GM12878 (cell line): ENCODE data around the gene TMEM256. TPM values are rescaled to one million over a fixed set of nuclear protein-coding genes. Genes with fewer than 3 reads are reported as not detected.

Source experiments
- ATAC-seq: fragments of 200-7000 bp; cut with Tn5 transposase; 3 replicates; pipeline ENCODE4 v1.9.1; 2020; ENCODE audit warnings: mild to moderate bottlenecking, moderate library complexity
- Bru-seq: library from RNA; stranded (reverse); fragments of 400-500 nt; gene quantifications from one replicate; lab custom pipeline; 2021; lab: Mats Ljungman, UMichigan
- BruChase-seq, 2 experiments: library from RNA; stranded (reverse); fragments of 400-500 nt; gene quantifications; one replicate each; lab custom pipeline; 2021; lab: Mats Ljungman, UMichigan
- BruUV-seq: library from RNA; stranded (reverse); fragments of 400-500 nt; replicated peaks from 2 replicates; lab custom pipeline; 2021; lab: Mats Ljungman, UMichigan
- CTCF ChIA-PET: fragments of 300-600 bp; sonication (Branson Sonifier 250); formaldehyde crosslinking; extraction: SDS; loops from one replicate; lab custom pipeline; 2021; ENCODE audit warnings: inconsistent platforms; lab: Yijun Ruan, JAX
- POLR2A ChIA-PET: fragments of 350-600 bp; formaldehyde crosslinking; extraction: SDS; loops from one replicate; lab custom pipeline; 2021; ENCODE audit warnings: inconsistent platforms; lab: Charles Lee
- RAD21 ChIA-PET: fragments of 300-600 bp; sonication (Branson Sonifier 250); formaldehyde crosslinking; loops from one replicate; lab custom pipeline; 2023; ENCODE audit warnings: antibody characterized with exemption; ENCODE audit not compliant: unreplicated experiment; lab: Charles Lee
- SMC1A ChIA-PET: fragments of 300-600 bp; sonication (Branson Sonifier 250); formaldehyde crosslinking; loops from one replicate; lab custom pipeline; 2023; ENCODE audit not compliant: unreplicated experiment, uncharacterized antibody; lab: Charles Lee
- DNase-seq: peaks from one replicate; pipeline ENCODE4 v3.0.0-alpha.2; 2011; ENCODE audit warnings: low read depth, low spot score
- FAIRE-seq: peaks from 3 replicates; lab custom pipeline; 2011; peaks lifted over from hg19 to GRCh38; lab: Jason Lieb, UNC
- H2AFZ ChIP-seq: 2 replicates; pipeline ENCODE4 v1.6.0; 2011; ENCODE audit warnings: low read depth, low read length, control low read depth; ENCODE audit not compliant: control insufficient read depth
- H3K27ac ChIP-seq: 2 replicates; pipeline ENCODE4 v1.5.1; 2011; ENCODE audit warnings: control low read depth; ENCODE audit not compliant: control insufficient read depth, insufficient read depth
- H3K27me3 ChIP-seq, 2 experiments: replicated peaks in 1 of 2; 2 replicates each; pipeline versions ENCODE4 v1.6.0 to v1.6.1; 2011; ENCODE audit warnings: low read length in 1 of 2; ENCODE audit not compliant: control insufficient read depth in 2 of 2, insufficient read depth in 2 of 2
- H3K36me3 ChIP-seq, 2 experiments: 2 replicates each; pipeline ENCODE4 v1.5.1; 2011; ENCODE audit warnings: low read length in 1 of 2; ENCODE audit not compliant: control insufficient read depth in 2 of 2, insufficient read depth in 2 of 2
- H3K4me1 ChIP-seq: 2 replicates; pipeline ENCODE4 v1.6.1; 2011; ENCODE audit warnings: mild to moderate bottlenecking, low read length, moderate library complexity, mixed read lengths; ENCODE audit not compliant: control insufficient read depth, insufficient read depth
- H3K4me2 ChIP-seq: 2 replicates; pipeline ENCODE4 v1.6.0; 2011; ENCODE audit warnings: control low read depth; ENCODE audit not compliant: control insufficient read depth, insufficient read depth
- H3K4me3 ChIP-seq: fragments of 200-600 bp; sonication (generic); 2 replicates; pipeline ENCODE4 v1.5.1; 2016
- H3K79me2 ChIP-seq: 2 replicates; pipeline ENCODE4 v1.6.0; 2011; ENCODE audit warnings: low read length; ENCODE audit not compliant: control insufficient read depth, insufficient read depth
- H3K9ac ChIP-seq: 2 replicates; pipeline ENCODE4 v1.8.0; 2011; ENCODE audit warnings: low read length, control low read depth, mixed read lengths; ENCODE audit not compliant: control insufficient read depth, insufficient read depth
- H3K9me3 ChIP-seq: replicated peaks from 3 replicates; pipeline ENCODE4 v1.5.1; 2011; ENCODE audit warnings: mild to moderate bottlenecking, low read length; ENCODE audit not compliant: control insufficient read depth, insufficient read depth
- H4K20me1 ChIP-seq: 2 replicates; pipeline ENCODE4 v1.6.0; 2011; ENCODE audit not compliant: control insufficient read depth, insufficient read depth
- HDAC2 ChIP-seq: fragments of 200-600 bp; sonication (generic); IDR thresholded peaks from 2 replicates; pipeline ENCODE4 v1.6.1; 2017
- MYB ChIP-seq: fragments of 150-350 bp; IDR thresholded peaks from 2 replicates; pipeline ENCODE4 v1.6.1; 2014; ENCODE audit warnings: mild to moderate bottlenecking, low read depth, low read length, borderline replicate concordance
- SP1 ChIP-seq: IDR thresholded peaks from one replicate; pipeline ENCODE4 v1.6.1; 2011; ENCODE audit warnings: low read depth, low read length
- SUPT20H ChIP-seq: IDR thresholded peaks from 2 replicates; pipeline ENCODE4 v1.6.1; 2011; ENCODE audit warnings: low read depth, mild to moderate bottlenecking, low read length, moderate library complexity, borderline replicate concordance; ENCODE audit not compliant: control insufficient read depth
- YBX1 ChIP-seq: fragments of 450-650 bp; IDR thresholded peaks from 2 replicates; pipeline ENCODE4 v1.6.1; 2016; ENCODE audit warnings: antibody characterized with exemption
- WGBS: methylation state at CpG from one replicate; pipeline ENCODE4 v1.1.6; 2016; ENCODE audit warnings: low lambda C conversion rate; ENCODE audit not compliant: insufficient replicate concordance, insufficient coverage; ENCODE audit errors: missing lambda C conversion rate; 5-methylcytosine and 5-hydroxymethylcytosine counted together
- in situ Hi-C: fragments of 300-500 bp; cut with MboI; formaldehyde crosslinking; loops from 9 replicates; pipeline ENCODE4 v1.14.3; 2018; ENCODE audit warnings: mixed read lengths
- intact Hi-C: fragments of 100-400 bp; cut with micrococcal nuclease; formaldehyde crosslinking; loops from one replicate; pipeline ENCODE4 v1.14.2; 2022; ENCODE audit not compliant: unreplicated experiment
- long read RNA-seq, 2 experiments: library from polyadenylated mRNA; unstranded; transcript quantifications; one replicate each; pipeline ENCODE4 v2.0.0, GENCODE V29; 2019 to 2020
- polyA minus RNA-seq, 3 experiments: library from RNA; depleted of rRNA, polyadenylated mRNA; stranded (reverse); fragments of >200 nt; gene quantifications; 2 replicates each; pipeline ENCODE4 v1.2.3, GENCODE V29; 2011
- polyA plus RNA-seq, 11 experiments: library from polyadenylated mRNA; depleted of rRNA in 4 of 11; unstranded in 6 of 11; stranded (reverse) in 5 of 11; fragments of >200 nt; fragmentation: Nextera tagmentation in 4 of 11; fragmentation: Illumina TruSeq in 1 of 11; extraction: Ambion mirVana in 4 of 11; extraction: Trizol in 1 of 11; gene quantifications; 1 replicate in 1 of 11; 2 replicates in 10 of 11; pipeline versions ENCODE4 v1.2.1 to v1.2.3, GENCODE V29; 2011 to 2016; ENCODE audit warnings: inconsistent platforms in 2 of 11, missing spikeins in 2 of 11, low read depth in 1 of 11
- total RNA-seq, 4 experiments: library from RNA; depleted of rRNA in 3 of 4; stranded (reverse); fragments of >200 nt in 3 of 4; fragmentation: Illumina TruSeq in 1 of 4; extraction: Trizol in 1 of 4; gene quantifications; 2 replicates each; pipeline versions ENCODE4 v1.2.1 to v1.2.3, GENCODE V29; 2013 to 2021
- TF ChIP-seq, protein P1 (sequence below): fragments of 450-650 bp; IDR thresholded peaks from 2 replicates; pipeline ENCODE4 v1.6.1; 2017; ENCODE audit warnings: mild to moderate bottlenecking, low read depth, inconsistent platforms; ENCODE audit not compliant: poor library complexity, severe bottlenecking
- TF ChIP-seq, protein P2 (sequence below): IDR thresholded peaks from 2 replicates; pipeline ENCODE4 v1.6.1; 2012; ENCODE audit warnings: low read depth, low read length, improper control_type of control experiment
- TF ChIP-seq, protein P3 (sequence below): IDR thresholded peaks from 2 replicates; pipeline ENCODE4 v1.6.1; 2012; ENCODE audit warnings: low read depth, low read length, improper control_type of control experiment
- TF ChIP-seq, protein P4 (sequence below): fragments of 450-650 bp; formaldehyde crosslinking; IDR thresholded peaks from 2 replicates; pipeline ENCODE4 v1.5.0; 2022; ENCODE audit warnings: mild to moderate bottlenecking, missing genetic modification characterization

The TMEM256 gene
- 5.1 and 6.9 TPM in 2 replicates for total RNA-seq (2013; cell fraction: nucleolus; rRNA removed)
- total RNA-seq (2014; rRNA removed), result 220 and 224 TPM in 2 replicates
- total RNA-seq (2014; rRNA removed; fragmentation: Illumina TruSeq; extraction: Trizol), result 92.8 and 96.0 TPM in 2 replicates
- total RNA-seq (2021), result 94.0 and 100 TPM in 2 replicates
- polyA plus RNA-seq (2011; ENCODE audit: low read depth), result 51.9 TPM
- polyA plus RNA-seq (2011; rRNA removed), result 33.2 and 57.3 TPM in 2 replicates
- polyA plus RNA-seq (2011; cell fraction: cytosol; rRNA removed), result 120 and 186 TPM in 2 replicates
- 50.6 and 77.8 TPM in 2 replicates for polyA plus RNA-seq (2011; cell fraction: nucleus; rRNA removed)
- 125 and 157 TPM in 2 replicates for polyA plus RNA-seq (2012)
- polyA plus RNA-seq (2014; fragmentation: Illumina TruSeq; extraction: Trizol), result 17.6 and 67.3 TPM in 2 replicates
- polyA plus RNA-seq (2014; fragmentation: Nextera tagmentation; extraction: Ambion mirVana), result 100 to 1,000 TPM; 210 to 246 TPM
- polyA plus RNA-seq (2014; rRNA removed), result 299 and 342 TPM in 2 replicates
- 10 to 100 TPM; 95.5 to 96.0 TPM for polyA plus RNA-seq (2016; fragmentation: Nextera tagmentation; extraction: Ambion mirVana)
- 9.7 and 35.2 TPM in 2 replicates for polyA minus RNA-seq (2011; rRNA and poly(A)+ RNA removed)
- 12.7 and 13.9 TPM in 2 replicates for polyA minus RNA-seq (2011; cell fraction: cytosol; rRNA and poly(A)+ RNA removed)
- 10.0 and 18.8 TPM in 2 replicates for polyA minus RNA-seq (2011; cell fraction: nucleus; rRNA and poly(A)+ RNA removed)
- percentile 85 among the genes with signal in this experiment for Bru-seq, nascent RNA
- BruChase-seq, experiment 1, labeled RNA remaining after a 6-hour chase, result percentile 79 among the genes with signal in this experiment
- BruChase-seq, experiment 2, labeled RNA remaining after a 2-hour chase, result percentile 75 among the genes with signal in this experiment
- long read RNA-seq, experiment 1, transcript TMEM256-201 (4 exons, 486 nt), result major isoform, 17 of 17 reads
- long read RNA-seq, experiment 1, partial matches to known transcripts, result 0 of 17 reads
- long read RNA-seq, experiment 1, other reads (novel, unspliced or antisense), result 0 of 17 reads
- long read RNA-seq, experiment 2, transcript TMEM256-201 (4 exons, 486 nt), result major isoform, 36 of 38 reads
- long read RNA-seq, experiment 2, partial matches to known transcripts, result 0 of 38 reads
- long read RNA-seq, experiment 2, other reads (novel, unspliced or antisense), result 2 of 38 reads

DNA sequence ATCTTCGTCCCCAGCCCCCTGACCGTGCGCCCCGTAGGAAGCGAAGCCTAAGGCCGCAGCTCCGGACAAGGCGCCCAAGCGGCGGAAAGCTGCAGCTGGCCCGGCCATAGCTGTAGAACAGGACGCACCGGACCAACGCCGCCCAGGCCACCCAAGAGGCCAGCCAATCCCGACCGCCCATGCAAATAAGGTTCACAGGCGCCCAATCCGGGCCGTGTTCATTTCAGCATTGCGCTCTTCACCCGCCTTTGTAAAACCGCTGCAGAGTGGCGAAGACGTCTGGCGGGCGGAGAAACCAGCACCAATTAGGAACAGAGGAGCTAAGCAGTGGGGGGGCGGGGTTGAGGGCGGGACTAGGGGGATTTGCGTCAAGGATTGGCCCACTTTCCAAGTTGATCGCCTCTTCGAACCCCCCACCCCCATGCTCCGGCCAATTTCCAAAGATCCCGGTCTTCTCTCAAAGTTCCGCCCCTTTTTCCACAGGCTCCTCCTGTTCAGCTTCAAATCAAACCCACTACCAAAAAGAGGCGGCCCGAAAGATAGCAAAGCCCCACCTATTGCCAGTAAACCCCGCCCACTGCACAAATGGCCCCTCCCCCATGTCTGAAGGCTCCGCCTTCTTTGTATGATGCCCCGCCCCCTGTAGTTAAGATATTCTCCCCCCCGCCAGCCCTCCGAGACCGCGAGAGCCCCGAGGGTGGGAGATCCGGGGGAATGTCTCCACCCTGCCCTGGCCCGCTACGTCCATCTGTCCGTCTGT is at the start of gene TMEM256:
Gene TMEM256 (minus strand): TSS at position 121 of the 760 bp plus-strand sequence. CDS start 13 bp downstream, at position 108.
- H3K4me1 ChIP-seq, result peaks cover 3% of the 10 kb centered on the region; the same call in 1 of the 2 replicates
- H3K79me2 ChIP-seq, result peaks cover 2% of the 10 kb centered on the region
- BruUV-seq, result no TSS peak
- peaks cover 0 to 6% of the 10 kb centered on the region in 2 experiments; a peak in 2 of 4 replicates for H3K27me3 ChIP-seq
- ATAC-seq, result peak; percentile 99
- peak; percentile 97 for FAIRE-seq
- ChIA-PET RAD21 (interaction anchor here (0.6 to 2.2 kb wide), 12 partner anchors 9 to 818 kb away, joined by 3 to 13 read pairs (median 4); partner anchors contain the start of genes ACADVL, ACAP1, PLSCR3 and TMEM102), POLR2A (interaction anchor here (0.5 to 2.7 kb wide), 20 partner anchors 9 to 1031 kb away, joined by 3 to 23 read pairs (median 4); partner anchors contain the start of genes ACAP1, CD68, FGF11 and NEURL4), CTCF (interaction anchor here (0.6 to 2.1 kb wide), 5 partner anchors 31 to 122 kb away, joined by 3 to 8 read pairs (median 4); partner anchors contain the start of genes ACAP1 and TMEM102), SMC1A (interaction anchor here (0.8 to 2.2 kb wide), 7 partner anchors 30 to 283 kb away, joined by 3 to 8 read pairs (median 3); partner anchors contain the start of genes SAT2, TMEM102 and TP53)
- H3K4me2 ChIP-seq, result peak within 1 kb of the TSS; percentile 72
- peak within 1 kb of the TSS; percentile 96 for H2AFZ ChIP-seq
- H3K9me3 ChIP-seq, result no peaks in the 10 kb centered on the region
- in situ Hi-C loops (no loop called here), intact Hi-C loops (loop anchor here (5.0 kb wide), 1 partner anchor 33 kb away; the partner anchor contains the start of genes FGF11 and TMEM102)
- under 1% methylated on average over 46 of the region's 49 CpGs for WGBS
- DNase-seq, result peak; percentile 92
- peak within 1 kb of the TSS; percentile 85 for H3K4me3 ChIP-seq
- peak within 1 kb of the TSS; percentile 87 for H3K9ac ChIP-seq
- H3K36me3 ChIP-seq, result no peaks in the 10 kb centered on the region
- peak within 1 kb of the TSS; percentile 80 for H3K27ac ChIP-seq
- no peaks in the 10 kb centered on the region for H4K20me1 ChIP-seq
- TF ChIP-seq HDAC2, result no peak
- TF ChIP-seq, protein P1, sequence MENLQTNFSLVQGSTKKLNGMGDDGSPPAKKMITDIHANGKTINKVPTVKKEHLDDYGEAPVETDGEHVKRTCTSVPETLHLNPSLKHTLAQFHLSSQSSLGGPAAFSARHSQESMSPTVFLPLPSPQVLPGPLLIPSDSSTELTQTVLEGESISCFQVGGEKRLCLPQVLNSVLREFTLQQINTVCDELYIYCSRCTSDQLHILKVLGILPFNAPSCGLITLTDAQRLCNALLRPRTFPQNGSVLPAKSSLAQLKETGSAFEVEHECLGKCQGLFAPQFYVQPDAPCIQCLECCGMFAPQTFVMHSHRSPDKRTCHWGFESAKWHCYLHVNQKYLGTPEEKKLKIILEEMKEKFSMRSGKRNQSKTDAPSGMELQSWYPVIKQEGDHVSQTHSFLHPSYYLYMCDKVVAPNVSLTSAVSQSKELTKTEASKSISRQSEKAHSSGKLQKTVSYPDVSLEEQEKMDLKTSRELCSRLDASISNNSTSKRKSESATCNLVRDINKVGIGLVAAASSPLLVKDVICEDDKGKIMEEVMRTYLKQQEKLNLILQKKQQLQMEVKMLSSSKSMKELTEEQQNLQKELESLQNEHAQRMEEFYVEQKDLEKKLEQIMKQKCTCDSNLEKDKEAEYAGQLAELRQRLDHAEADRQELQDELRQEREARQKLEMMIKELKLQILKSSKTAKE, result peak; percentile 24
- TF ChIP-seq MYB, result no peak
- TF ChIP-seq, protein P2, sequence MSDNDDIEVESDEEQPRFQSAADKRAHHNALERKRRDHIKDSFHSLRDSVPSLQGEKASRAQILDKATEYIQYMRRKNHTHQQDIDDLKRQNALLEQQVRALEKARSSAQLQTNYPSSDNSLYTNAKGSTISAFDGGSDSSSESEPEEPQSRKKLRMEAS, result no peak
- TF ChIP-seq SUPT20H, result no peak
- TF ChIP-seq SP1, result peak; percentile 97
- TF ChIP-seq YBX1, result no peak
- TF ChIP-seq, protein P3, sequence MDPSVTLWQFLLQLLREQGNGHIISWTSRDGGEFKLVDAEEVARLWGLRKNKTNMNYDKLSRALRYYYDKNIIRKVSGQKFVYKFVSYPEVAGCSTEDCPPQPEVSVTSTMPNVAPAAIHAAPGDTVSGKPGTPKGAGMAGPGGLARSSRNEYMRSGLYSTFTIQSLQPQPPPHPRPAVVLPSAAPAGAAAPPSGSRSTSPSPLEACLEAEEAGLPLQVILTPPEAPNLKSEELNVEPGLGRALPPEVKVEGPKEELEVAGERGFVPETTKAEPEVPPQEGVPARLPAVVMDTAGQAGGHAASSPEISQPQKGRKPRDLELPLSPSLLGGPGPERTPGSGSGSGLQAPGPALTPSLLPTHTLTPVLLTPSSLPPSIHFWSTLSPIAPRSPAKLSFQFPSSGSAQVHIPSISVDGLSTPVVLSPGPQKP, result no peak; the same call in 1 of the 2 replicates
- TF ChIP-seq, protein P4, sequence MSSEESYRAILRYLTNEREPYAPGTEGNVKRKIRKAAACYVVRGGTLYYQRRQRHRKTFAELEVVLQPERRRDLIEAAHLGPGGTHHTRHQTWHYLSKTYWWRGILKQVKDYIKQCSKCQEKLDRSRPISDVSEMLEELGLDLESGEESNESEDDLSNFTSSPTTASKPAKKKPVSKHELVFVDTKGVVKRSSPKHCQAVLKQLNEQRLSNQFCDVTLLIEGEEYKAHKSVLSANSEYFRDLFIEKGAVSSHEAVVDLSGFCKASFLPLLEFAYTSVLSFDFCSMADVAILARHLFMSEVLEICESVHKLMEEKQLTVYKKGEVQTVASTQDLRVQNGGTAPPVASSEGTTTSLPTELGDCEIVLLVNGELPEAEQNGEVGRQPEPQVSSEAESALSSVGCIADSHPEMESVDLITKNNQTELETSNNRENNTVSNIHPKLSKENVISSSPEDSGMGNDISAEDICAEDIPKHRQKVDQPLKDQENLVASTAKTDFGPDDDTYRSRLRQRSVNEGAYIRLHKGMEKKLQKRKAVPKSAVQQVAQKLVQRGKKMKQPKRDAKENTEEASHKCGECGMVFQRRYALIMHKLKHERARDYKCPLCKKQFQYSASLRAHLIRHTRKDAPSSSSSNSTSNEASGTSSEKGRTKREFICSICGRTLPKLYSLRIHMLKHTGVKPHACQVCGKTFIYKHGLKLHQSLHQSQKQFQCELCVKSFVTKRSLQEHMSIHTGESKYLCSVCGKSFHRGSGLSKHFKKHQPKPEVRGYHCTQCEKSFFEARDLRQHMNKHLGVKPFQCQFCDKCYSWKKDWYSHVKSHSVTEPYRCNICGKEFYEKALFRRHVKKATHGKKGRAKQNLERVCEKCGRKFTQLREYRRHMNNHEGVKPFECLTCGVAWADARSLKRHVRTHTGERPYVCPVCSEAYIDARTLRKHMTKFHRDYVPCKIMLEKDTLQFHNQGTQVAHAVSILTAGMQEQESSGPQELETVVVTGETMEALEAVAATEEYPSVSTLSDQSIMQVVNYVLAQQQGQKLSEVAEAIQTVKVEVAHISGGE (CRISPR knock-in tag), result no peak
